ENCODE data around the gene CDK5RAP2. TPM values are rescaled to one million over a fixed set of nuclear protein-coding genes. Genes with fewer than 3 reads are reported as not detected.

Gene CDK5RAP2
- total RNA-seq, 4 donors from 2014 or later, result 48.1 to 127 (median 76.7) TPM

GRCh38 chr9:120545701-120546550 lies 34.0 kb downstream of the CDK5RAP2 start:
- DNase-seq (ENCODE audit: low spot score in 2 of 2), result no peak
- 76 to 80% methylated on average over 6 of the region's 6 CpGs for WGBS, 2 donors
- Histone ChIP-seq H3K36me3 (peaks cover 0 to 75% (median 15%) of the 10 kb centered on the region in 3 donors), H3K4me3 (no peak overlapping the region), H3K4me1 (peaks cover 0 to 12% (median 0%) of the 10 kb centered on the region in 4 donors), H3K27me3 (no peaks in the 10 kb centered on the region), H3K27ac (no peak overlapping the region), H3K9me3 (no peaks in the 10 kb centered on the region)
- no peak for TF ChIP-seq EP300 (IDR thresholded peaks at IDR 0.05)
- no peak for TF ChIP-seq POLR2A (IDR thresholded peaks at IDR 0.05)
- TF ChIP-seq, protein P1, sequence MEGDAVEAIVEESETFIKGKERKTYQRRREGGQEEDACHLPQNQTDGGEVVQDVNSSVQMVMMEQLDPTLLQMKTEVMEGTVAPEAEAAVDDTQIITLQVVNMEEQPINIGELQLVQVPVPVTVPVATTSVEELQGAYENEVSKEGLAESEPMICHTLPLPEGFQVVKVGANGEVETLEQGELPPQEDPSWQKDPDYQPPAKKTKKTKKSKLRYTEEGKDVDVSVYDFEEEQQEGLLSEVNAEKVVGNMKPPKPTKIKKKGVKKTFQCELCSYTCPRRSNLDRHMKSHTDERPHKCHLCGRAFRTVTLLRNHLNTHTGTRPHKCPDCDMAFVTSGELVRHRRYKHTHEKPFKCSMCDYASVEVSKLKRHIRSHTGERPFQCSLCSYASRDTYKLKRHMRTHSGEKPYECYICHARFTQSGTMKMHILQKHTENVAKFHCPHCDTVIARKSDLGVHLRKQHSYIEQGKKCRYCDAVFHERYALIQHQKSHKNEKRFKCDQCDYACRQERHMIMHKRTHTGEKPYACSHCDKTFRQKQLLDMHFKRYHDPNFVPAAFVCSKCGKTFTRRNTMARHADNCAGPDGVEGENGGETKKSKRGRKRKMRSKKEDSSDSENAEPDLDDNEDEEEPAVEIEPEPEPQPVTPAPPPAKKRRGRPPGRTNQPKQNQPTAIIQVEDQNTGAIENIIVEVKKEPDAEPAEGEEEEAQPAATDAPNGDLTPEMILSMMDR (IDR thresholded peaks at IDR 0.05), result no peak

DNA sequence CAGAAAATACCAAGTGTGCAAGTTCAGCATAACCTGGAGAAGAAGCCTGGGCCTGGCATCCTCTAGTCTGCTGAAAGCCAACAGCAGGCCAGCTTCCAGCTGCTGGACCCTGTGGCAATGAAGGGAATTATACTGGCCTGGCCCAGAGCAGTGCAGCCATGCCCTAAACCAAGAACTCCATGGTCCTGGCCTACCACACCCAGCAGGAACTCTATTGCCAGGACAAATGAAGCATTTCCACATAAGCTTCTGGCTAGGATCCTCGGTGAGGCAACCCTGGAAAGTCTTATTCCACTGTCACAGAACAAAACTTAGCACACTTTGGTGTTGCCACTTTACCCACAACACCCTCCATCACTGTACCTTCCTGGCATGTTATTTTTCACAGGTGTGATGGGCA lies 35.5 kb downstream of the CDK5RAP2 start:
- 56 to 89% methylated on average over 1 of the region's 1 CpG for WGBS, 2 donors
- peaks cover 0 to 70% (median 20%) of the 10 kb centered on the region in 3 donors for H3K36me3 ChIP-seq
- TF ChIP-seq, protein P1 (IDR thresholded peaks at IDR 0.05), result no peak
- TF ChIP-seq POLR2A (IDR thresholded peaks at IDR 0.05) (no peak), EP300 (IDR thresholded peaks at IDR 0.05) (no peak)
- DNase-seq (ENCODE audit: low spot score in 2 of 2), result peak in 1 of 2 donors; percentile 22
- H3K27me3 ChIP-seq, result no peaks in the 10 kb centered on the region
- H3K27ac ChIP-seq, result peak overlapping the region in 1 of 4 donors; percentile 51
- H3K9me3 ChIP-seq, result no peaks in the 10 kb centered on the region
- H3K4me1 ChIP-seq, result peaks cover 0 to 12% (median 0%) of the 10 kb centered on the region in 4 donors
- no peak overlapping the region for H3K4me3 ChIP-seq

GRCh38 chr9:120542701-120543490 lies 37.1 kb downstream of the CDK5RAP2 start:
- no peaks in the 10 kb centered on the region for H3K9me3 ChIP-seq
- DNase-seq (ENCODE audit: low spot score in 2 of 2), result no peak
- WGBS, 2 donors, result 86 to 87% methylated on average over 7 of the region's 7 CpGs
- no peak overlapping the region for H3K4me3 ChIP-seq
- peaks cover 0 to 8% (median 0%) of the 10 kb centered on the region in 4 donors for H3K4me1 ChIP-seq
- no peaks in the 10 kb centered on the region for H3K27me3 ChIP-seq
- peak overlapping the region in 2 of 4 donors; percentile 42 to 53 for H3K27ac ChIP-seq
- peaks cover 0 to 69% (median 14%) of the 10 kb centered on the region in 3 donors for H3K36me3 ChIP-seq
- TF ChIP-seq, protein P1 (IDR thresholded peaks at IDR 0.05), result no peak
- TF ChIP-seq EP300 (IDR thresholded peaks at IDR 0.05) (no peak), POLR2A (IDR thresholded peaks at IDR 0.05) (no peak)

GRCh38 chr9:120541921-120542320 lies 38.0 kb downstream of the CDK5RAP2 start:
- TF ChIP-seq POLR2A (IDR thresholded peaks at IDR 0.05), result no peak
- TF ChIP-seq EP300 (IDR thresholded peaks at IDR 0.05), result no peak
- TF ChIP-seq, protein P1 (IDR thresholded peaks at IDR 0.05), result no peak
- Histone ChIP-seq H3K4me1 (peaks cover 0 to 8% (median 0%) of the 10 kb centered on the region in 4 donors), H3K4me3 (no peak overlapping the region), H3K36me3 (peaks cover 0 to 69% (median 14%) of the 10 kb centered on the region in 3 donors), H3K27ac (no peak overlapping the region), H3K27me3 (no peaks in the 10 kb centered on the region), H3K9me3 (no peaks in the 10 kb centered on the region)
- 89 to 97% methylated on average over 2 of the region's 2 CpGs for WGBS, 2 donors
- DNase-seq (ENCODE audit: low spot score in 2 of 2), result no peak
